ENCODE data around the gene ATAT1.

ATAT1 gene

DNA sequence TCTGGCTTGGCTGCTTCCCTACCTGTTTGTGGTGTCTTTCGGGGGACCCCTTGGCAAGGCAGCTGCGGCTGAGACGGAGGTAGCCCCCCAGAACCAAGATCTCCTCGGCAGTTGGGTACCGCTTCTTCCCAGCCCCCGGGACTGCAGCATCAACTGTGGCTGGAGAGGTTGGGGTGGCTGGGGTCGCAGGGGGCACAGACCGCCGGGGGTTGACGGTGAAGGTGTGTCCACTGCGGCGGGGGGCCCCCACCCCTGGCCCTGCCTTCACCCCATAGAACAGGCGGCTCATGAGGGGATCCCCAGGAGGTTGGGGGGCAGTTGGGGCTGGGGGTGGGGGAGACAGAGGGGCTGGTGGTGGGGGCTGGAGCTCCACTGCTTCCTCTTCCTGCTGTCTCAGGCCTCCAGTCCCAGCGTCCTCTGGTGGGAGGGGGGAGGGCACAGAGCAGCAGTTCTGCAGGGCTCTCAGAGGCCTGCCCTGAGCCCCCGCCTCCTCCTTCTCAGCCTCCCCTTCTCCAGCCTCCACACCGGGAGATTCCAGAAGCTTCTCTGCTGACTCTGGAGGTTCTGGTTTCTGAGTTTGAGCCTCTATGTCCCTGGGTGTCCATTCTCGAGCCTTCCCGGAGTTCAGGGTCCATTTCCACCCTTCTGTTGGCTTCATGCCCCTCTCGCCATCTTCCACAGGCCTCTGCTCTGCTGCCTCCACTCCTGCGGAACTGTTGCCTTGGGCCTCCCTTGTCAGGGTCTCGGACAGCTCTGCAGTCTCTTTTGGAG, 57.9 kb downstream of the ATAT1 start:
- peak in 1 of 3 experiments; percentile 61 for DNase-seq (ENCODE audit: low read depth in 3 of 3)

GRCh38 chr6:30685157-30686008, 58.7 kb downstream of the ATAT1 start:
- no peak for DNase-seq (ENCODE audit: low read depth in 3 of 3)

DNA sequence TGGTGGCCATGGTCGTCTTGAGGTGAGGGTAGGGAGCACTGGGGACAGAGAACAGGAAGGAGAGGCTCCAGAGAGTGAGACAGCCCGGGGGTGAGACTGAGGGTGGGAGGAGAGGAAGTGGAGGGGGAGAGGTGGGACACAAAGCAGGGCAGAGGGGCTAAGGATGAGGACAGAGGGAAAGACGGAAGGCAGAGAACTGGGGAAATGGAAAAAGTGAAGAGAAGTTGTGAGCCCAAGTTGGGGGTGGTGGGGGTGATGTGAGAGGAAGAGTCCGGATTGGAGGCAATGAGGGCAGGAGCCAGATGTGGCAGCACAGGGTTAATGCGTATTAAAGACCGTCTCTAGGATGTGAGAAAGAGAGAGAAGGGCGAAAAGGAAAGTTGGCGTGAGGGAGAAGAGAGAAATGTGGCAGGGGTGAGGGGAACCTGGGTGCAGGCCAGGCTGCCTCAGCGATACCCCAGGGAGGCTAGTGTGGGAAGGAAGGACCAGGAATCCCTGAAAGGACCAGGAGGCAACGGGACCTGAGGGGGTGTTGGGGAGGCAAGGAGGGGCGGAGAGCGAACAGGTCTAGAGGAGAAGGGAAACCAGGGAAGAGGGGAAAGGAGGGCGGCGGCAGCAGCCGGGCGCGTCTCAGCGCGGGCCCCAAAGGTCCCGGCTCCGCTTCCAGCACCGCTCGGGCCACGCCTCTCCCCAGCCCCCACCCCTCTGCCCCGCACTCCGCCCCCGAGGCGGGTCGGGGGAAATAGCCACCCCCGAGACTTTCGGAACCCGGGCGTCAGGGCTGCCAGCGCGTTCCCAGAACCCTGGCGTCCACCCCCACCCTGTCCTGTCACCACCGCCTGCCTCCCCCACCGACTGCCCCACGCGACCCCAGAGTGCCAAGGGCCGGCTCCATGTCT, 59.6 kb downstream of the ATAT1 start, which contains the start of gene PPP1R18:
Gene PPP1R18 (minus strand): TSS at position 637 of the 899 bp plus-strand sequence. CDS start 627 bp downstream, at position 10.
- DNase-seq (ENCODE audit: low read depth in 3 of 3) = peak; percentile 76 to 91 (median 80)

GRCh38 chr6:30686908-30687658, 60.4 kb downstream of the ATAT1 start:
- DNase-seq (ENCODE audit: low read depth in 3 of 3) = peak in 2 of 3 experiments; percentile 75 to 95

GRCh38 chr6:30687659-30688431, 61.2 kb downstream of the ATAT1 start:
- no peak for DNase-seq (ENCODE audit: low read depth in 3 of 3)

DNA sequence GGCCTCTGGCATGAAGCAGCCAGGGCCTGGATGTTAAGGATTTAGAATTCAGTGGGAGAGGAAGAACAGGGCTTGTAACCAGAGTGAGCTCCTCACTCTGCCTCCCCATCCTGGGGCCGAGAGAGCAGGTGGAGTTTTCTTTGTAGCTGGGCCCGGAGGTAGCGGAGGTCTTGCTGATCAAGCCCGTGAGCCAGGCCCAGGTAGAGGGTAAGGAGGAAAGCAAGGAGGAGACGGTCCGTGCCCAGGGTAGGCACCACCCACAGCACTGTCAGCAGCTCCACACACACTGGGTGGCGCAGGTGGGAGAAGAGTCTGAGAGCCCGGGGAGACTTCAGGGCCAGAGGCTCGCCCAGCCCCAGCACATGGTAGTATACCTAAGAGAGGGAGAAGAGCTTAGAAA, 61.9 kb downstream of the ATAT1 start:
- DNase-seq (ENCODE audit: low read depth in 3 of 3) = no peak

GRCh38 chr6:30689022-30689865, 62.6 kb downstream of the ATAT1 start:
- no peak for DNase-seq (ENCODE audit: low read depth in 3 of 3)

DNA sequence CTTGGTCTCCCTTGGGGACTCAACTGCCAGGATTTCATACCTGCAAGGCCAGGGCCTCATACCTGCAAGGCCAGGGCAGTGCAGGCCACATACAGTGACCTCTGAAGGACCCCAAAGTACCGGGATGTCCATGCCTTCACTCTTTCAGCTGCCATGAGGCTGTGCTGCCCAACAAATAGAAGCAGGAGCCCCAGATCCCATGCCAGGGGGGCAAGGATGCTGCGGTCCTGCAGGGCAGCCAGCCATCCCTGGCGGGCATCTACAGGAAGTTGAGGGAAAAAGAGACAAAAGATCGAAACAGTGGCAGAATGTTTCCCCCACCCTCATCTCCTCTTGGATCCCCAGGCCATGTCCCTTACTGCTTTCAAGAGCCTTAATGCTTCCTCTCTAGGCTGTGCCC, 63.3 kb downstream of the ATAT1 start:
- DNase-seq (ENCODE audit: low read depth in 3 of 3) = no peak

- DNase-seq (ENCODE audit: low read depth in 3 of 3) = peak in 2 of 3 experiments; percentile 67 to 81
These were observed 63.9 kb downstream of the ATAT1 start, which contains the start of gene NRM for GRCh38 chr6:30690403-30691207. TSS of gene NRM (minus strand) at chr6:30690984. CDS start at chr6:30690974, 10 bp downstream.

DNA sequence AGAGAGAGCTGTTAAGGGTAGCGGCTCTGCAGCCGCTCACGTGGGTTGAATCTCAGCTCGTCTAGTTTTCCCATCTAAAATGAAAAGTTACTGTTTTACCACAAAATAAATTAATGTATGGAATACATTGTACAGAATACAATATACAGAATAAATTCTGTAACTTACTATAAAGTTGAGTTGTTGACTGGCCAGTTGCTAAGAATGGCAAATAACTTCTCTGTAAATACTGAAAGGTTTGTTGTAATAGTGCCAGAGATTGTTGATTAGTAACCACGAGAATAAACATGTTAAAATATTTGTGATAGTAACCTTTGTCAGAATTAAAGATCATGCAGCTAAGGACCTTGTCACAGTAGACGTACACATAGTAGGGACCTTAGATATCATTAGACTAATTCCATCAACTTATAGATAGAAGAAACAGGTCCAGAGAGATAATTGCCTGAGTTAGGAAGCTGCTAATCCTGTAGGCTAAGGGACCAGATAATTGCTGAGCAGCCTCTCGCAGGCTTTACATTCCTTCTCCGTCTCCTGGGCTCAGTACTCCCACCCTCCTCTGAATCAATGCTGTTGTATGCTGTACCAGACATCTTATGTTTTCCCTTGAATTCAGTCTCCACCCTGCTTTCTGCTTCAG, 64.7 kb downstream of the ATAT1 start:
- no peak for DNase-seq (ENCODE audit: low read depth in 3 of 3)
